HG03097 (cell line): ENCODE data around the gene SPAG16.

Source experiments
- ATAC-seq: cut with Tn5 transposase; IDR thresholded peaks from one replicate; pipeline ENCODE4 v1.9.1; 2021; ENCODE audit not compliant: unreplicated experiment, low FRiP score

The SPAG16 gene

DNA sequence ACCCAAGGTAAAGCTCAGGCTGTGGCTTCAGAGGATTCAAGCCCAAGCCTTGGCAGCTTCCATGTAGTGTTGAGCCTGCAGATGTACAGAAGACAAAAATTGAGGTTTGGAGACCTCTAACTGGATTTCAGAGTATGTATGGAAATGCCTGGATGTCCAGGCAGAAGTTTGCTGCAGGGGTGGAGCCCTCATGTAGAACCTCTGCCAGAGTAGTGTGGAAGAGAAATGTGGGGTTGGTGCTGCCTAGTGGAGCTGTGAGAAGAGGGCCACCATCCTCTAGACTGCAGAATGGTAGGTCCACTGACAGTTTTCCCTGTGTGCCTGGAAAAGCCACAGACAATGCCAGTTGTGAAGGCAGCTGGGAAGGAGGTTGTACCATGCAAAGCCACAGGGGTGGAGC lies 239.9 kb downstream of the SPAG16 start:
- no peak for ATAC-seq

GRCh38 chr2:213537579-213537978 lies 253.3 kb downstream of the SPAG16 start:
- peak; percentile 71 for ATAC-seq

DNA sequence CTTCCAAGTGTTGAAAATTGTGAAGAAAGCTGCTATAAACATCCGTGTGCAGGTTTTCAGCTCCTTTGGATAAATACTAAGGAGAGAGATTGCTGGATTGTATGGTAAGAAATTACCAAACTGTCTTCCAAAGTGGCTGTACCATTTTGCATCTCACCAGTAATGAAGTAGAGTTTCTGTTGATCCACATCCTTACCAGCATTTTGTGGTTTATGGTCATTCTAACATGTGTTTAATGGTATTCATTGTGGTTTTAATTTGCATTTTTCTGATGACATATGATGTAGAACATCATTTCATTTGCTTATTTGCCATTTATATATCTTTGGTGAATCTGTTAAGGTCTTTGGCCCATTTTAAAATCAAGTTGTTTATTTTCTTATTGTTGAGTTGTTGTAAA lies 260.7 kb downstream of the SPAG16 start:
- ATAC-seq = no peak

DNA sequence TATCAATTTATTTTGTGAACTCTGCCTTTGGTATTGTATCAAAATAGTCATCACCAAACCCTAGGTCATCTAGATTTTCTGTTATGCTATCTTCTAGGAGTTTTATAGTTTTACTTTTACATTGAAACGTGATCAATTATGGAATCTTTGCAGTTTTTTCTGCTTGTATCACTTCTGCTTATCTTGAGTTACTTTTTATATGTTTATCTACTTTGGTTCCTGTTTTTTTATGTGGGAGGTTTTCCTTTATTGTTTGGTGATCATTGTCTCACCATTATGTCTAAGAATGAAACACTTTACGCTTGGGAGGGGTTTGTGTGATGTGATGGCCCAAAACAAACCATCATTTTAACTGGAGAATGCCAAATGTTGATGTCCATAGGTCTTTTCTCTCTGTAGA lies 261.2 kb downstream of the SPAG16 start:
- no peak for ATAC-seq

DNA sequence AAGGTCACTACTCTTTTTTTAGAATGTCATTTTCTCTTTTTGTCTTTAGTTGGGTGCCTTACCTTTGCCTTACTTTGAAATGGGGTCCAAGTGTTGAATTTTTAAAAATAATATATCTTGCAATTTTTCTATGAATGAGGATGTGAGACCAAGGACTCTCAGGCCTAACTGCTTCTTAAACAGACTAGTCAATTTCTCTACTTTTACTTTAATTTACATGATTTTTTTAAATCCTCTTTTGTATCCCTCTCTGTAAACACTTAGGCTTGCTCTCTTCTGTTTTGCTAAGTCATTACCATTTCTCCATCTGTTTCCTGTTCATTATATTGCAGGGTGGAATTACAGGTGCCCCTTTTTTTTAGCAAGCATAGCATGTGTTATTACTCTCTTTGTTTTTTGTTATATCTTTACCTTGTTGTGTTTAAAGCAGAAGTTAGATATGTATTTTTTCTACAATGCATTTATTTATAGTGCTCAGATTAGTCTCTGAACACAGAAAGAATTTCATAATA lies 261.8 kb downstream of the SPAG16 start:
- no peak for ATAC-seq

DNA sequence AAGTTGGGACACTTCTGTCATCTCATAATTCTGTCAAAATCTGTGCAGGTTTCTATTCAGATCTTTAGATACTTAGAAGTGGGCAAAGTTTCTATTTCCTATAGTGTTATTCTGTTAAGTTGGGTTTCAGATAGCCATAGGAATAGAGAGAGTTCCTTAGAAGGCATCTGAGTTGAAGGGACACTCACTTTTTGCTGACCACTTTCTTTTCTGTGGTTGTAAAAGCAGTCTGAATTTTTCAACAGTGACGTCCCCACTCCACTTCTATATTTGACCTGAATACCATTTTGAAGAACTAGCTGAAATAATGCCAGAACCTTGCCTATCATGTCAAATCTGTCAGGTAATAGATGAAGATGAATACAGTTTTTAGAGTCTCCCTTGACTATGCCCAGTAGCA lies 267.3 kb downstream of the SPAG16 start:
- ATAC-seq = no peak

GRCh38 chr2:213559053-213559452 lies 274.8 kb downstream of the SPAG16 start:
- ATAC-seq = no peak

DNA sequence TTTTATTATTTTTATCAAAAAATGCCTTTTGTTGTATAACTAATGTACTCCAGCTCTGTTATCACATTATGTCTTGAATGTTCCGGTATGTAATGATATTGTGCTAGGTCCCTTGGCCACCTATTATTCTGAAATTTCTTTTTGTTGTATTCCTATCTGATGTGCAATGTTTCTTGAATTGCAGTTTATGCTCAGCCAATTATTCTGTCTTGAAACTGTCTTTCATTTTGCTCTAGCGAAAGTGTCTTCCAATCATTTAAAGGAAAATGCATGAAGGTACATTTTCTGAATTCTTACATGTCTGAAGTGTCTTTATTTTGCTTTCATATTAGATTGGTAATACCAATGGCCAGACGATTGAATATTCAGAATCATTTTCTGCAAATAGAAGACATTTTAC lies 277.5 kb downstream of the SPAG16 start:
- no peak for ATAC-seq

DNA sequence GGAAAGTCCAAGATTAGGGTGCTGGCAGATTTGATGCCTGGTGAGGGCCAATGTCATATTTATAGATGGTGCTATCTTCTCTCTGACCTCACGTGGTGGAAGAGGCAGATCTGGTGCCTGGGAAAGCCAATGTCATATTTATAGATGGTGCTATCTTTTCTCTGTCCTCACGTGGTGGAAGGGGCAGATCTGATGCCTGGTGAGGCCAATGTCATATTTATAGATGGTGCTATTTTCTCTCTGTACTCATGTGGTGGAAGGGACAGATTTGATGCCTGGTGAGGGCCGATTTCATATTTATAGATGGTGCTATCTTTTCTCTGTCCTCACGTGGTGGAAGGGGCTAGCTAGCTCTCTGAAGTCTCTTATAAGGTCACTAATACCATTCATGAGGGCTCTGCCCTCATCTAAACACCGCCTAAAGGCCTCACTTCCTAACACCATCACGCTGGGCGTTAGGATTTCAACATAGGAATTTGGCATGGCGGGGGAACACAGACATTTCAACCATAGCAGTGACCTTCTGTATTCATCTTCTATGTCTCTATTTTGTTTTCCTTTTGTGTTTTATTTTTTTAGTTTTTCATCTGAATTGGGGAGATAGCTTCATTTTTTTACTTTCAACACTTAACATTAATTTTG lies 278.4 kb downstream of the SPAG16 start:
- ATAC-seq = no peak

- ATAC-seq = no peak
These were observed 282.6 kb downstream of the SPAG16 start for GRCh38 chr2:213566846-213567245.

DNA sequence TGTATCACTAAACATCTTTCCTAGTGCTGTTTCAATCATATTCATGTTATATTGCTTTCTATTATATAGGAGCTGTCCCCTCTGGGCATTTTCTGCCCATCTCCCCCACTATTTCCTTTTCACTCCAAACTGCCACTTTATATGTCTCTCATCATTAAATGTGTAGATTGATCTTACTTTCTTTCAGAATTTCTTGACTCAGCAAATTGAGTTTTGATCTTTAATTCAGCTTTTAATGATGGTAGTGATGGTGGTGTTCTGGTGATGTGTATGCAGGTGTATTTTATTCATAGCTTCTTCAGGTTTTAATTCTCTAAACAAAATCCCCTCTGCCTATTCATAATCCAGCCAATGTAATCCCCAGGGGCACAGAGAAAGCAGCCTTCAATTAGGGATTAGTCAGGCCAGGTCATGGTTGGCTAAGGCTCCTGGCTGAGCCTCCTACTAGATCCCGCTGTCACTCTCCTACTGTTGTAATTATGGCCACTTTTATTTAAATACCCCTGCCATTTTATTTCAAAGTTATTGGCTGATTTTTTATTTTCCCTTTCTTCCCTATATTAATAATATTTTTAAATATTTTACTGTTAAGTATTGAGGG lies 325.4 kb downstream of the SPAG16 start:
- no peak for ATAC-seq

DNA sequence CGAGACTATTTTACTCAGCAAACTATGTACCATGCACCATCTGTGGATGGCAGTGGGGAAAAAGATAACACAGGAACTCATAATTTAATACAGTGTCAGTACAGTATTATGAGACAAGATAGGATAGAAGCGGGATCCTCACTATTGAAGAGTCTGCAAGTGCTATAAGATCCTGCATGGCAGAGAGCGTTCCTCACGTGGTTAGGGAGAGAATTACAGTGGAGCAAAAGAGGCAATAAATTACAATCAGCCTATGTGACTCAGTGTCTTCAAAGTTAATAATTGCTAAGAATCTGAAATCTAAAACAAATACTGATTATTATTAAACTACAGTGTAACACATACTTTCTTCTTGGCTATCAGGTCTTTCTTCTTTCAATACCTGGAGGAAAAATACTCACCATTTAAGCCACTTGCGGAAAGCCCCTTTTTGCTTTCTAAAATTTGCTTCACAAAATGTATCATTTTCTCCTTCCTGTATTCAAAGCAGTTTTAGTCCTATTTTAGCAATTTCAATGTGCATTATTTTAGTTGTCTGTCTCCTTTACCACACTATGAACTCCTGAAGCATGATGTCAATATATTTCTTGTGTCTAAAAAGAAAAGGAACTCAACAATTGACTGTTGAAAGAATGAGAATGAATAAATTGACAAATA lies 342.9 kb downstream of the SPAG16 start:
- no peak for ATAC-seq

DNA sequence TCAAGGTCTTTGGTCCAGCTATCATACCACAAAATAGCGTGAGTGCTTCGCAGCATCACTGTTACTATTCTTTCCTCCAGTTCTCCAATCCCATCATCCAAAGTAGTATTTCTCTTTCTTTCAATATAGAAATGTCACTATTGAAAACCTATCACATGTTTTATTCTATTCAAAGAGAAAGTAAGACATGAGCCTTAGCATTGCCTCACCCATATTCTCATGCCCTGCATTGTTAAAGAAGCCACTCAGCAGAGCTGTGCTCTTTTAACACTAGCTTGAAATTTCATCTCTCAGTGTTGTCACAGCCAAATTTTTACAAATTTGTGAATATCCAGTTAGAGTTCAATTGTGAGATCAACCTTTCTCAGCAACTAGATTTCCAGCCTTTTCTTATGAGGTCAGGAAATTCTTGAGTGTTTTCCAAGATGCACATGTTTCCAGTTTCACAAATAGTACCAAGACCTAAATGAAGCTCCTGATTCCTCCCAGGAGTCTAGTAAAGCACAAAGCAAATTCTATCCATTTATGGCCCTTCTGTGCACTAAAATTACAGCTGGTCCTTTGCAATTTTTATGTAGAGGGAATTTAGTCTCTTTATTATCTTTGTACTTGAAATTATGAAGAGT lies 343.7 kb downstream of the SPAG16 start:
- ATAC-seq = no peak

GRCh38 chr2:213640738-213641425 lies 356.6 kb downstream of the SPAG16 start:
- ATAC-seq = no peak

GRCh38 chr2:213644926-213645325 lies 360.7 kb downstream of the SPAG16 start:
- ATAC-seq = no peak

GRCh38 chr2:213649176-213649575 lies 364.9 kb downstream of the SPAG16 start:
- ATAC-seq = no peak

GRCh38 chr2:213664817-213665216 lies 380.6 kb downstream of the SPAG16 start:
- no peak for ATAC-seq

GRCh38 chr2:213669657-213670056 lies 385.4 kb downstream of the SPAG16 start:
- no peak for ATAC-seq

DNA sequence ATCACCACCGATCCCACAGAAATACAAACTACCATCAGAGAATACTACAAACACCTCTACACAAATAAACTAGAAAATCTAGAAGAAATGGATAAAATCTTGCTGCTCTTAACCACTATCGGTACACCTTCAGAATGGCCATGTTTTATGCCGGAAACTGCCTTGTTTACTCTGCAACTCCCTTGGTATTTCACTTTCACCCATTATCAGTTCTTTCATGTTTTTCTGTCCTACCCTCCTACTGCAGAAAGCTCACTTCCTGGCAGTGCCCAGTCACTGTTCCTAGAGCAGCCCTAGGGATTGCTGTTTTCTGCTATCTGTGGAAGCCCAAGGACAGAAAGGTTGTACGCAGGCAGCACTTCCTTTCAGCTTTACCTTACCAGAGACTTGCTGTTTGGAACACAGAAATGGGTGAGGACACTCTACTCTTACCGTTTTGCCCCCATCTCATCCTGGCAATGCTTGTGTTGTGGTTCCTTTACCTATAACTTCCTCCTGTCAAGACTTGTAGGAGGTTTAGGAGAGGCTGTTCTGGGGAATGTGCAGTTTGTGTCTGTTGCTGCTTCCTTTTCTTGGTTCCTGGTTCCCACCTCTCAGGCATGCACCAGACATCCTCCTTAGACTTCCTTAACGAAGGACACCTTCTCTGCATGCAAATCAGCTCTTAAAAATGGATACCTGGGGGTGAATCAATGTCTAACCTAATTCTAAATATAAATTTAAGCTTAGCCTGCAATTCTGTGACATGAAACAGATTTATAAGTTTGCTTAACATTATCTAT lies 394.4 kb downstream of the SPAG16 start:
- ATAC-seq = no peak

DNA sequence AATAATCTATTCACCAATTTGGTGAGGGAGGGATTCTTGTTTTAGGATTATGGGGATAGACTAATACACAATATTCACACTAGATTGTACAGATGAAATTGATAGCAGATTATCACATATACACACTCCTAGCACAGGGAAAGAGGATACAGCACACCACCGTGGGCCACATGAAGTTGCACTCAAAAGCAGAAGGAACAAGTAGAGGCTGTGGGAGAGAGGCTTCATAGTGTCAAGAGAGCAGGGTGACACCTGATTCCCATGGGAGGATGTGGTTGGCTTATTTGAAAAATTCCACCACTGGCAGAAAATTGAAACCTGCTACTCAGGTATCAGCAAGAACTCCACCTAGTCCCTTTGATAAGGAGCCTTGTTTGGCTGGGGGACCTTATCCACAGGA lies 395.6 kb downstream of the SPAG16 start:
- no peak for ATAC-seq
